Kidney epithelial cell (primary cell): ENCODE results near the gene SLC5A7. TPM values are rescaled to one million over a fixed set of nuclear protein-coding genes. Genes with fewer than 3 reads are reported as not detected.
A peak's percentile ranks its signal among the peaks of the same experiment; 100 is the strongest.

Experiments
- DNase-seq: peaks from one replicate; pipeline ENCODE4 v3.0.0-alpha.2; 2010; ENCODE audit warnings: low read depth
- H3K27me3 ChIP-seq: 2 replicates; pipeline ENCODE4 v1.6.0; 2011; ENCODE audit warnings: low read length; ENCODE audit not compliant: control insufficient read depth, insufficient read depth
- H3K36me3 ChIP-seq: 2 replicates; pipeline ENCODE4 v1.5.1; 2011; ENCODE audit warnings: low read length; ENCODE audit not compliant: control insufficient read depth, insufficient read depth
- H3K4me3 ChIP-seq: 2 replicates; pipeline ENCODE4 v1.5.1; 2011; ENCODE audit warnings: low read depth, mild to moderate bottlenecking, control low read depth, low read length
- total RNA-seq: library from RNA; depleted of rRNA; stranded (reverse); fragments of >200 nt; gene quantifications from 2 replicates; pipeline ENCODE4 v1.2.3, GENCODE V29; 2015
- TF ChIP-seq, protein P1 (sequence below): IDR thresholded peaks from 2 replicates; pipeline ENCODE4 v1.5.1; 2011; ENCODE audit warnings: mild to moderate bottlenecking, moderate library complexity, low read length, control low read depth, inconsistent platforms; ENCODE audit not compliant: insufficient read depth, poor library complexity, severe bottlenecking

Gene SLC5A7
- total RNA-seq, result not detected in 2 replicates

DNA sequence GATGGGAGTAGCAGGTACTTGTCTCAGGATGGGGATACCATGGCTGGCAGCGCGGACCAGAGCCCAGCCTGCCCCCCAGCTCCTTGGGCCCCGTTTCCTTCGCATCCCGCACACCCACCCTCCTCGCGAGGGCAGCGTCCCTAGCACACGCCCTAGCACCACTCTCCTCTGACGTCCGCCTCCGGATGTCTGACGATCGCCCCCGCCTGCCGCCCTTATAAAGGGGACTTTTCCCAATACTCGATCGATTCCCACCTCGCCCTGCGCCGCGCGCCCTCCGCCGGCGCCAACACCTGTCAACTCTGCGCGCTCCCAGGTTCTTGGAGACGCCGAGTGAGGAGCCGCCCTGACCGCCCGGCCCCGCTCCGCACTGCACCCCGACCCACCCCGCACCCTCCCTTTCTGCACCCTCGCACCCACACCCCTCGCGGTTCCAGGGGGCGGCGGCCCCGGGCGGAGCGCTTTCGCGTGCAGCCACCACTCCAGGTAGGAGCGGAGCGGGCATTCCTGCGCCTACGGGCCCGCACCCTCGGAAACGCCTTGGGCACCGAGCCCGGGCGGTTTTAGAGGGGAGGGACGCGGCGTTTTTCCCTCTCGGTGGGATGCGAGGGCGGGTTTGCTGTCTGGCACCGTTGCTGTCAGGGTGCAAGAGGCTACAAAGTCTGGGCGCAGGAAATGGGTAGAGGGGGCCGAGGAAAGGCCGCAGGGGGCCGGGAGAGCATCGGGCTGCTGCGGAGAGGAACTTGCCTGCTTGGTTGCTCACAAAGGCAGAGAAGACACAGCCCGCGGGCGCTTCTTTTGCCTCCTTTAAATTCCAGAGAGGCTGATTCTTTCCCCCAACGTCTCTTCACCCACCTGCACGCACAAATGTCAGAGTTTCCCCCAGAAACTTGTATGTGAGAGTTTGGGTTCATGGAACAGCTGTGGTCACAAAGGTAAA, at the start of gene SLC5A7:
SLC5A7 (plus strand) TSS at position 247 of the 940 bp plus-strand sequence. CDS start 1,632 bp downstream, outside the sequence.
- peaks cover 17% of the 10 kb centered on the region for H3K27me3 ChIP-seq
- H3K4me3 ChIP-seq, result peak within 1 kb of the TSS; percentile 15
- TF ChIP-seq, protein P1, sequence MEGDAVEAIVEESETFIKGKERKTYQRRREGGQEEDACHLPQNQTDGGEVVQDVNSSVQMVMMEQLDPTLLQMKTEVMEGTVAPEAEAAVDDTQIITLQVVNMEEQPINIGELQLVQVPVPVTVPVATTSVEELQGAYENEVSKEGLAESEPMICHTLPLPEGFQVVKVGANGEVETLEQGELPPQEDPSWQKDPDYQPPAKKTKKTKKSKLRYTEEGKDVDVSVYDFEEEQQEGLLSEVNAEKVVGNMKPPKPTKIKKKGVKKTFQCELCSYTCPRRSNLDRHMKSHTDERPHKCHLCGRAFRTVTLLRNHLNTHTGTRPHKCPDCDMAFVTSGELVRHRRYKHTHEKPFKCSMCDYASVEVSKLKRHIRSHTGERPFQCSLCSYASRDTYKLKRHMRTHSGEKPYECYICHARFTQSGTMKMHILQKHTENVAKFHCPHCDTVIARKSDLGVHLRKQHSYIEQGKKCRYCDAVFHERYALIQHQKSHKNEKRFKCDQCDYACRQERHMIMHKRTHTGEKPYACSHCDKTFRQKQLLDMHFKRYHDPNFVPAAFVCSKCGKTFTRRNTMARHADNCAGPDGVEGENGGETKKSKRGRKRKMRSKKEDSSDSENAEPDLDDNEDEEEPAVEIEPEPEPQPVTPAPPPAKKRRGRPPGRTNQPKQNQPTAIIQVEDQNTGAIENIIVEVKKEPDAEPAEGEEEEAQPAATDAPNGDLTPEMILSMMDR, result no peak
- no peaks in the 10 kb centered on the region for H3K36me3 ChIP-seq
- DNase-seq, result no peak

DNA sequence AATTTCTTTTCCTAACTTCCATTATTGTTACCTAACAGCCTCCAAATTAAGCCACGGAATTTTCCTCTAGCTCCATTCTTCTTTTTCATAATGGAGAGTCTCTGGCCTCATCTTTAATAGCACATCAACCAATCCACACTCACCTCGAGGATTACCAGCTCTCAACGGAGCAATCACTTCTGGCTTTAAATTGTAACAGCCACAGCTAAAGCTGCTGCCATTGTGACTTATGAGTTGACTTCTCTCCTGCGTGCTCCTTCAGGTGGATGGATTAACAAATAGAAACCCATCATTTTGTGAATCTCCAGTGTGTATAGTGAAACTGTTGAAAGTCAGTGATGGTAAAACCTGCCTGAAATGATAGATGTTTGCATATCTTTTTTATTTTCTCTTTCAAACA, 24.9 kb upstream of the SLC5A7 start:
- Histone ChIP-seq H3K27me3 (no peaks in the 10 kb centered on the region), H3K36me3 (no peaks in the 10 kb centered on the region), H3K4me3 (no peak overlapping the region)
- TF ChIP-seq, protein P1, result no peak
- DNase-seq, result no peak

DNA sequence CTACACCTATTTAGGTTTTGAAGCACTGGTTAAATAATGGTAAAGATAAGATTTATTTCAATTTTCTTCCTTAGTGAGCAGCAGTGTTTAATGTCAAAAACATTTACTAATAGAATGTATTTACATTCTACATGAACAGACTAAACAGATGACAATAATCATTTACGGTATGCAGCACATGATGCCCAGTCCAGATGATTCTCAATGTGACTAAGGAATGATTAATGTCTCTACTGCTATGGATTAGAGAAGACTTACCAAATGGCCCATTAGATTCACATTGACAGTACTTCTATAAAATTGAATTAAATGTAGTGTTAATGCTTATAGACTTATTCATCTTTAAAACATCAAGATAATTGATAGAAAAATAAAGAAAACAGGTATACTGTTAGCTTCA, 22.1 kb upstream of the SLC5A7 start:
- Histone ChIP-seq H3K36me3 (no peaks in the 10 kb centered on the region), H3K4me3 (no peak overlapping the region), H3K27me3 (no peaks in the 10 kb centered on the region)
- TF ChIP-seq, protein P1, result no peak
- no peak for DNase-seq

DNA sequence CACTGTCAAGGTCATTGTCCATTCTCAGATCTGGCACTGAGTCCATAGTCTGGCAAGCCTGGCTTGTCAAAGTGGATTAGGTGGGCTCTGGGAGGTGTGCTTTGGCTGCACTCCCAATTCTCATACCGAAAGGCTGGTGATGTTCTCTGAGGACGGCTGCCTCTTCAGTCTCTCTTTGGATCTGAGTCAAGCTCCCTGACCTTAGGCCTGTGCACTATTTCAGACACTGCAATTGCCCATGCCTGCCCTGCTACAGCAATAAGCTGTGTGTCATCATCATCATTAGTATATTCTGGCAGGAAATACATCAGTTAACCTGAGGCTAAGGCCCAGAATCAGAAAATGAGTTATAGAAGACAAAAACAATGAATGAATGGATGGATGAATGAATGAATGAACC, 1.6 kb upstream of the SLC5A7 start:
- no peak for DNase-seq
- H3K27me3 ChIP-seq, result peaks cover 17% of the 10 kb centered on the region
- H3K4me3 ChIP-seq, result no peak overlapping the region
- TF ChIP-seq, protein P1, result no peak
- no peaks in the 10 kb centered on the region for H3K36me3 ChIP-seq

DNA sequence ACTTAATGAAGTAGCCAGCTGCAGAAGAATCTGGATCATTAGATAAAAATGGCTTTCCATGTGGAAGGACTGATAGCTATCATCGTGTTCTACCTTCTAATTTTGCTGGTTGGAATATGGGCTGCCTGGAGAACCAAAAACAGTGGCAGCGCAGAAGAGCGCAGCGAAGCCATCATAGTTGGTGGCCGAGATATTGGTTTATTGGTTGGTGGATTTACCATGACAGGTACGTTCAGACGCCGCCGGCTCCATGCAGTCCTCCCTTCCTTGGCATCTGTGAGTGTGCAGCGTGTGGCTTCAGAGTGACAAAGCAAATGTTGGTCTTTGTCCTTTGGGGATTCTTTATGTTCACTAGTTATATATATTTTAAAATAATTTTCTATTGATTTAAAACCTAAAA, 1.8 kb downstream of the SLC5A7 start:
- H3K4me3 ChIP-seq, result no peak overlapping the region
- H3K36me3 ChIP-seq, result no peaks in the 10 kb centered on the region
- no peak for DNase-seq
- H3K27me3 ChIP-seq, result peaks cover 17% of the 10 kb centered on the region
- TF ChIP-seq, protein P1, result no peak
